GM21723 (cell line): Measurements from ENCODE around the gene ATP8A1.
"Not testable (repeated sequence)": the region's sequence is repeated elsewhere in the genome, so short reads cannot be mapped to it uniquely, and the experiment has no call there.

Source experiments
- ATAC-seq: cut with Tn5 transposase; IDR thresholded peaks from one replicate; pipeline ENCODE4 v1.9.1; 2021; ENCODE audit warnings: mild to moderate bottlenecking, moderate library complexity; ENCODE audit not compliant: unreplicated experiment

ATP8A1 gene

GRCh38 chr4:42513748-42514492 is 143.0 kb downstream of the ATP8A1 start:
- ATAC-seq, result no peak

GRCh38 chr4:42512226-42512625 is 144.7 kb downstream of the ATP8A1 start:
- ATAC-seq, result no peak

- ATAC-seq, result no peak
These were observed 146.7 kb downstream of the ATP8A1 start for GRCh38 chr4:42510225-42510624.

DNA sequence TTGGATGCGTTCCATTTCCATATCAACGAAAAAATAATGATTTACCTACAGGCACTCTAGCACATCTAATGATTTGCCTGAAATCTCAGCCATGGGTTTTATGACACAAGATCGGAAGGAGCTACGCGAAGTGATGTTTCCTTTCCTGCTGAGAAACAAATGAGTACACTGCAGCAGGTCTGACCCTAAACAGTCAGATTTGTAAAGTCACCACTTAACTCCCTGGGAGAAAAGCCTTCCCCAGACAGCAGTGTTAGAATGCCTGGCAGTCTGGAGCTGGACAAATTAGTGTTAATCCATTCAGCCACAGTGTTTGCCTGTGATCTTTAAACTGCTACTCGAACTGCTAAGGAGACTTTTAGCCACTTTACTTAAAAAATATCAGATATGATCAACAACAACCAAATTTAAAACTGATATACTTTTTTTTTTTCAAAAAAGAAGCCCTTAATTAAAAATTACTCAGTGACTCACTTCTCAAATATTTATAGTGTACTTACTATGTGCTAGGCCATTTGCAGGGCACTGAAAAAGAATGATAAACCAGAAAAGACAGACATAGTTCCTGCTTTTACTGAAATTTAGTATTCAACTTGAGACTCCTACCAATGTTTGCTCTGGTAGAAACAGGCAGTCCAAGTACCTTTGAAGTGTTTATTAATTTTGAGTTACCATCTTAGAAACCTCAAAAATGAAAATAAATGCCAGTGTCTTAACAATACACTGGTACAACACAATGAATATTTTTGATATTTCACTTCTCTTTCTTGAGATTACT is 155.1 kb downstream of the ATP8A1 start:
- no peak for ATAC-seq

- ATAC-seq, result no peak
These were observed 158.9 kb downstream of the ATP8A1 start for GRCh38 chr4:42498040-42498439.

- no peak for ATAC-seq
These were observed 159.6 kb downstream of the ATP8A1 start for GRCh38 chr4:42497142-42497910.

DNA sequence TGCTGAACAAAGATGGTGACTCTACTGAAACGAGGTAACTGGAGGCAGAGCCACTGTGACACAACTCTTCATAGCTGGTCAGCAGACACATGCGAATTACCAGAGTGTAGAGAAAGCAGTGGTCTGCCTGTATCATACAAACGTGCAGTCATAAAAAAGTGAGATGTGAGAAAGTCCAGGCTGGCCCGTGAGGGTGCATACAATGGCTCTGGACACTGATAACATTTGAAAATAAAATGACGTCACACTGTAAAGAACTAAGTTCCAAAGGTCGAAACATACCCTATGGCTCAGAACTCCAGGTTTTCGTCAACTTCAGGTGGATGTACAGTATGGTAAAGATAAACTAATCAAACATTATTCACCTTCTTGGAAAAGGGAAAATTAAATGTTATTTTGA is 163.9 kb downstream of the ATP8A1 start:
- ATAC-seq, result no peak

DNA sequence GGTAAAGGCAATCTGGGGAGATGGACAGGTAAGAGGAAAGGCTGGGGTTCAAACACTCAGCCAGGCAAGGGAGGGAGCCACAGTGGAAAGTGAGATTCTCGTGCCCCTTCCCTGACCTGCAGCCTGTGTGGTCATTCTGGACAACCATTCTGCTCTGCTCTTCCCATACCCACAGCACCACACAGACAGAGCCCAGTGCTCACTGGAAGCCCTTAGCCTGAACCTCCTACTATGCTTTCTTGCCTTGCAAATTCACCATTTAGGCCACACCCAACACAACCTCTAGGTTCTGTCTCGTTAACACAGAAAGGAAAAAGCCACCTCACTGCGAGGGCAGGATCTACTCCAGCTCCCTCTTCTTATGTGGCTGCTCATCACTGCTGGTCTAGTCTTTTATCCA is 166.9 kb downstream of the ATP8A1 start:
- peak; percentile 6 for ATAC-seq

GRCh38 chr4:42489095-42489494 is 167.8 kb downstream of the ATP8A1 start:
- peak; percentile 79 for ATAC-seq

GRCh38 chr4:42488554-42488953 is 168.4 kb downstream of the ATP8A1 start:
- peak; percentile 5 for ATAC-seq

DNA sequence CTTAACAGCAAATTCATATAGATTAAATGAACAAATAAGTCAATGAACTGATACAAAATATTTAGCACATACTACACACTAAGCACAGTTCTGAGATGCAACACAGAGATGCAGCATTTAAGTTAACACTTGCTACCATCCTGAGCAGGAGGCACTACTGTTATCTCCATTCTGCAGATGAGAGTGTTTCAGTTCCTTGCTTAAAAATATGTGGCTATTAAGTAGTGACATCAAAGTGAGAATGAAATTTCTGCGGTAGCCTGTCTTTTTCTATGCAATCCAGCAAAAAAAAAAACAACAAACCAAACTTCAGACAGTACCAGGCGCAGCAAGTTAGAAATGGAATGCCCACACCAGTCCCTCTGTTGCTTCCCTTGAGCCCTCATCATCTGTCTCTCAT is 168.8 kb downstream of the ATP8A1 start:
- peak; percentile 89 for ATAC-seq

DNA sequence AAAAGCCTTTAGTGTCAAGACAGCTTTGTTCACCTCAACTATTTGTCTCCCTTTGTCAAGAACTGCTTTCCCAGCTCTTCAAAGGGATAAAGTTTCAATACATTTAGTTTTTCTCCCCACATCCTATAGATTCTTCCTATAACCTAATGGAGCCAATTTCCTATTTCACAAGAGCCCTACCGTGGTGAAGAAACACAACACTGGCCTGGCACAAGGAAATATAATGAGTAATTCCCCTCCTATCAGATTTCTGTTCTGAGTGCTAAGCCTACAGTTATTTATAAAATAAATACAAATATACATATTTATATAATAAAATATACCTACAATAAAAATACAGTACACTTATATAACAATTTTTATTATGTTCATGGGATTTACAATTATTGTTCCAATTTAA is 169.7 kb downstream of the ATP8A1 start:
- ATAC-seq, result no peak

GRCh38 chr4:42486156-42486555 is 170.7 kb downstream of the ATP8A1 start:
- ATAC-seq, result not testable (repeated sequence)

DNA sequence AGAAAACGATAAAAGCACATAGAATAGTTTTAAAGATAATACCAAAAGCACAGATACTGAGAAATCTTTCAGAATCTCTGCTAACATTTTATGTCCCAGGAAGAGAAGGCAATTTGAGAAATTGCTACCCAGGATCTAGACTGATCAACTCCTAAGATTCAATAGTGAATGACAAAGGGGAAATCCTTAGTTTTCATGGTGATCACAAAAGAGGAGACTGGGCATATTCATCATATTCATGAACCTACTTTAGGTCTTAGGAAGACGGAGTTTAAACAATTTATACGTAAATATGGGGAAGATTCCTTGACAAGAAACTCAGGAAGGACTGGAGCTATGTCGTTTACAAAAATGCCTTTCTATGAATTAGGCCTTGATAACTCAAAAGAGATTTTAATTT is 172.3 kb downstream of the ATP8A1 start:
- ATAC-seq, result no peak

DNA sequence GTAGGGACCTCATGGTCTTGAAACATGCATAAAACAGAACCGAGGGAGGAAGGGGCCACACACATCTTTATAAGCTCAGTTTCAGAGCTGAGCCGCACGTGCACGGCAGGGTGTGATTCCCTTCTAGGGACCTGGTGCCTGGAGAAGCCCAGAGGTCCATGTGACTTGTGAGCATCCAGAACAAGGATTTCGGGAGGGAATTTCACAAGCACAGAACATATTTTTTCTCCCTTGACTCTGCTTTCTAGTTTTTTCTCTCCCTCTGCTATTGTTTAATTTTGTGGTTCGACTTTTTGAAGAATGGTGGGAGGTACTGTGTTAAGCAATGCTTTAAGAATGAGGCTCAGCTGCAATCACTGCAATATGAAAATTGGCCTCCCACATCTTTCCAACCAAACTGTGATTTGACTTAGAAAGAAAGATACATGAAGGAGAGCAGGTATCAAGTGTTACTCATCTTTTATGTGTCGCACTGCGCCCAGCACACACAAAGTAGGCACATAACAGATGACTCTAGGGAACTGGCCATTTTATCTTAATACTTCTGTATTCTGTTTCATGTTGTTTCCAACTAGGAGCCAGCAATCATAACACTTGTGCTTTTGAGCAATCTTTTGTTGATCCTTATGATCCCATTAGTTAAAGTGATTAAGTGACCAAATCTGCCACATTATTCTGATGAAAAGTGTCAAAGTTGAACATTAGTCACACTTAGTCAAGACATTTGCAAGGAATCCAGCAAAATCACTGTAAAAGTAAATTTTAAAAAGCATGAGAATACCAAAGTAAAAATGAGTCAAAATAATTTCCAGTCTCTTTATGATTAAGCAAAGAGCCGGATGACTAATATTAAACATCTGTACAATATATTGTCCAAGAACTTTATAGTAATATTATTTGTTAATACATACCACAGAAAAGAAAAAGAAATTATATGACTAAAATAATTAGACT is 173.2 kb downstream of the ATP8A1 start:
- ATAC-seq, result no peak

GRCh38 chr4:42482516-42483327 is 174.2 kb downstream of the ATP8A1 start:
- ATAC-seq, result no peak

GRCh38 chr4:42480717-42481116 is 176.2 kb downstream of the ATP8A1 start:
- no peak for ATAC-seq

GRCh38 chr4:42480281-42480680 is 176.6 kb downstream of the ATP8A1 start:
- no peak for ATAC-seq

- ATAC-seq, result no peak
These were observed 178.0 kb downstream of the ATP8A1 start for GRCh38 chr4:42478946-42479345.

DNA sequence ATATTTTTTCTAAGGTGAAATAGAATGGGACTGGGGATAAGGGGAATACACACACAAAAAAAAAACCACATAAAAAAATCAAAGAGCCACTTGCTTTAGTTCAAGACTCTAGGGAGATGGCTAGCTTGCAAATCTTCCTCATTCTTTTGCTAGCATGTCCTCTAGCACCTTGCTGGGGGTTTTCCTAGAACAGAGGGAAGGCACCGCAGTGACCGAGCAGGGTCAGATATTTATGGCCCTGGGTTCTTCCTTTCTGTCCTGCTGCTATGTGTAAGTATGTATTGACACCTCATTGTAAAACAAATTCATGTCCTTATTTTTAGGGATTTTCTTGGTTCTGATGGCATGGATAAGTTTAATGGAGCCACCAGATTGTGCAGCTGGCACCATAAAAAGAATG is 178.4 kb downstream of the ATP8A1 start:
- ATAC-seq, result no peak
